SHP77 (cell line): ENCODE results near the gene GRIA2.
"Not testable (repeated sequence)": the region's sequence is repeated elsewhere in the genome, so short reads cannot be mapped to it uniquely, and the experiment has no call there.

ENCODE experiments used
- DNase-seq, 2 experiments: peaks; one replicate each; lab custom pipeline; 2025; lab: John Stamatoyannopoulos, UW

Gene GRIA2

GRCh38 chr4:157220371-157220881 lies at the start of gene GRIA2:
Gene GRIA2 (plus strand): TSS chr4:157220728. CDS start chr4:157221043, 315 bp downstream.
- DNase-seq, result peak; percentile 54 to 61

GRCh38 chr4:157172011-157172410 lies 48.5 kb upstream of the GRIA2 start:
- no peak for DNase-seq

DNA sequence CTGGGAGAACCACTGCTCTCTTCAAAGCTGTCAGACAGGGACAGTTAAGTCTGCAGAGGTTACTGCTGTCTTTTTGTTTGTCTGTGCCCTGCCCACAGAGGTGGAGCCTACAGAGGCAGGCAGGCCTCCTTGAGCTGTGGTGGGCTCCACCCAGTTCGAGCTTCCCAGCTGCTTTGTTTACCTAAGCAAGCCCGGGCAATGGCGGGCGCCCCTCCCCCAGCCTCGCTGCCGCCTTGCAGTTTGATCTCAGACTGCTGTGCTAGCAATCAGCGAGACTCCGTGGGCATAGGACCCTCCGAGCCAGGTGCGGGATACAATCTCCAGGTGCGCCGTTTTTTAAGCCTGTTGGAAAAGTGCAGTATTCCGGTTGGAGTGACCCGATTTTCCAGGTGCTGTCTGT lies 40.3 kb upstream of the GRIA2 start:
- not testable (repeated sequence) for DNase-seq

DNA sequence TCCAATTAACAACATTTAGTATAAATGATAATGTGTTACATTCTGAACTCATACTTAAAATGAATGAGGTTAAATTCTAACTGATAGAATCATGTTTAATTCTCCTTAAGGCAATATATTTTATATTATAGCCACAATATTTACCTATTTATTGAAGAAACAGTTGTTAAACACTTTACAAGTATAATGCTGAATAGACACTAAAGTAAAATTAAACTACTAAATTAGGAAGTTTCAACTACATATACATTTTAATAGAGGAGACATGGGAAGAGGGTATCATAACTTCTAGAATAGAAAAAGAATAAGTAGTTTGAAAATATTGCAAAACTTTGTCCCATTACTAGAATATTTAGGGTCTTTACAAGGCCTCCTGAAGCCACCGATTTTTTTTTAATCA lies 36.2 kb upstream of the GRIA2 start:
- no peak for DNase-seq

DNA sequence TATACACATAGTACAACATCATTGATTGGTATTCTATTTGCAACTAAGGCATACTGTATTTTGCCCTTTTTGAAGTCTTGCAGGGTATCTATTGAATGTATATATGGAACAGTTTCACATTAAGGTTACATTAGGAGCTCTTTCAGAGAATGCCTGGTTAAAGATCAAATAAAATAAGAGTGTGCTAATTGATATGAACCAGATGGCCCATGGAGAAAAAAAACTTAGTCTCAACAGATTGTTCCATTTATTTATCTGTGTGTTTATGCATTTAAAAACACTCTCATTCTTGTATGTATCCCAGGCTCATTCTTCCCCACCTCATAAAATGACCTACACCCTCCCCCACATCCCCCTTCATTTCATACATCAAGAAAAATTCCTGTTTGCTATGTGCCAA lies 35.2 kb upstream of the GRIA2 start:
- no peak for DNase-seq

DNA sequence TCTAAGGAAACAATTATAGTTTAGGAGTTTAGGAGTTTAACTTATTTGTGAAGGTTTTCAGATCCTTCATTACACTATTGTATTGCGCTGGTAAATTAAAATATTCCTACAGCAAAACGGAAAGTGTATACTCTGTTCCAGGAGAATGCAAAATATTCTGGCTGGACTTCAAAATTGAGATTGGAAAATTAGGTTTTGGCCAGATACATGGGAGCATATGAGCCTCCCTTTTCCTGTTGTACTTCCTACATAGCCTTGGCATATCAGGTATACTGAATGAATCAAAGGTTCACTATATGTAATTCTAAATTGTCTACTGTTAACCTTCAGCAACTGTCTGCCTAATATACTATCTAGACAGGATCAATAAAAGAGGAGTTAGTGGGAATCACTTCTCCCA lies 25.2 kb upstream of the GRIA2 start:
- no peak for DNase-seq

- DNase-seq, result no peak
Observed at GRCh38 chr4:157196046-157196445, 24.5 kb upstream of the GRIA2 start.

DNA sequence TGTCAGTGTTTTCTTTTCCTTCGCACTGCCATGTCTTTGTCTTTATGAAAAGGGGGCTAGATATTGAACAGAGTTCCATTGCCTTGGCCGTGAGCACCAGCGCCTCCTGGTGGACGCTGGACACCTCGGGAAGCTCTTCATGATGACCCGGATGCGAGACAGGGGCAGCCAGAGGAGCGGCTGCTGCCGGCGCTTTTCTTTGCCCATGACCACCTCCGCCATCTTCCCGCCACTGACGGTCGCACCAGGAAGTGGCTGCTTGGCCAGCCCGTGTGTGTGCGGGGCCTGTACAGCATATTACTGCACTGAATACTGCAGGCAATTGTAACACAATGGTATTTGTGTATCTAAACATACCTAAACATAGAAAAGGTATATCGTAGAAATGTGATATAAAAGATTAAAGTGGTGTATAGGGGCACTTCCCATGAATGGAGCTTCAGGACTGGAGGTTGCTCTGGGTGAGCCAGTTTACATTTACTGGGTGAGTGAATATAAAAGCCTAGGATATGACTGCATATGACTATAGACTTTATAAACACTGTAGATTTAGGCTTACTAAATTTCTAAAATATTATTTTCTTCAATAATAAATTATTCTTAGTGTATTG lies 15.8 kb upstream of the GRIA2 start:
- DNase-seq, result no peak

GRCh38 chr4:157217708-157218107 lies 2.8 kb upstream of the GRIA2 start:
- DNase-seq, result no peak

DNA sequence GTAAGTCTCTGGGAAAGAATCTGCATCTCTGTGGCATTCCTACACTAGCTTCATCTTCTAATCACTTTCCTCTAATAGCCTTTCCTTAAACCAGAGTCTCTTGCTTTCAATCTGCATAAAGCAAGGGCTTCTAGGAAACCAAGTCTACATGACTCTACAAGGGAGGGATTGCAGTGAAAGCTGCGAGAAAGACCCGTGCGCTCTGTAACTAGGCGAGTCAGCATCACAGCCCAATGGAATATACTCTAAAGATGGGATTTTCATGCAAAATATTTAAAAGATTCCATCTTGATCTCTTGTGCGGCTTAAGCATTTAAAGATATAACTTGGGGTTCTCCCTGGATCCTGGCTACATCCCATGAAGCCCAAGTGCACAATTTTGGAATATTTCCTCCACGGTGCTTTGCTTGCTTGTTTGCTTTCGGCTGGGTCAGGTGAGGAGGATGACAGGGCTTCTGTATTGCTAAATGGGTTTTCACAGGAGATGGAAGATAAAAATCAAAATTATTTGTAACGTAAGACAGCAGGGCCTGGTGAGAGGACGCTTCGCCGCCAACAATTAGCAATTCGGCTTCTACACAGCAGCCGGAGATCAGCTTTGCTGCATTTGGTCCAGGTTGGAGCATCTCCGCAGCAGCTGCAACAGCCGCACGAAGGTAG lies 687 bp upstream of the GRIA2 start:
- peak in 1 of 2 experiments; percentile 39 for DNase-seq

DNA sequence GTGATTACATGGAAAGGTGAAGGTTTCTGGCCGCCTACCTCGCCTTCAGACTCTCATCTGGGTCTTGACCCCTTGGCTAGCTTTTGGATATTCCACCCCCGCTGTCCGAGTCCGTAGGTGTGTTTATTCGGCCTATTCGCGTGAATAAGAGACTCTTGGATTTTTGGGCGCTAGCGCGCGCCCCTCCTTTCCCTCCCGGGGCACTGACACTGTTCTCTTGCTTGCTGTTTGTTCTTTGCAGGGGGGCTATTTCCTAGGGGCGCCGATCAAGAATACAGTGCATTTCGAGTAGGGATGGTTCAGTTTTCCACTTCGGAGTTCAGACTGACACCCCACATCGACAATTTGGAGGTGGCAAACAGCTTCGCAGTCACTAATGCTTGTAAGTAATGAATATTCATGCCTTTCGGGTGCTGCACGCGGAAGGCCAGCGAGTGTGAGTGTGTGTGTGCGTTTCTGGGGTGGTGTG lies 932 bp downstream of the GRIA2 start:
- no peak for DNase-seq

GRCh38 chr4:157221895-157222770 lies 1.6 kb downstream of the GRIA2 start:
- peak; percentile 41 to 43 for DNase-seq

DNA sequence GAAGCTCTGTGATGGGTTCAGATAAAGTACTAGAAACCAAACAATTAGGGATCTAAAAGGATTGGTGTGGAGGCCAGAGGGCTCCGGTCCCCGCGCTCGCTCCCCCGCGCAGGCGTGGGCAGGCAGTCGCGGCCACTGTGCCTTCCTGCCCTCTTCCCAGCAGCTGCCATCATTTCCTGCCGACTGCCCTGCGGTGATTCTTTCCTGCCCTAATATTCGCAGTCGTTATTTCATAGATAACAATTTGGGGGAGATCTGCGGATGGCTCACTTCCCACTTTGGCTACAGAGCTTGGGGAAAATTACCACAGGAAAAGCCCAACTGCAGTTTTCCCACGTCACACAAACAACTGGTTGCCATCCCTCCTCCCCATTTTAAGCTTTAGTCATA lies 2.2 kb downstream of the GRIA2 start:
- DNase-seq, result no peak

DNA sequence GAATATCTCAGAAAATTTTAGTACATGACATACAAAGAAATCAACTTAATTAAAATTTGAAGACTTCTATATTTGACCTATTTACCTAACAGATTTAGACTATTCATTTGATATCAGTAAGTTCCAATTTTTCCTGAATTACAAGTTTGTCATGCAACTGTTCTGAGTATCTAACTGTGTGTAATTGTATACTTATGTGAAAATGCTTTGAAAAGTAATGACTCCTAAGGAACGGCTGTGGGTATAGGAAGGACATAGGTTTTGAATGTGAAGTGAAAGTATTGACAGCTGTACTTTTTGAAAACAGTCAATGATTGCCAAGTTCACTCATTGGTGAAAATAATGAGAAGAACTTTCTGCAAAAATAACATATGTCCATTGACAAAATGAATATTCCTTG lies 2.9 kb downstream of the GRIA2 start:
- DNase-seq, result no peak

- DNase-seq, result no peak
Observed at GRCh38 chr4:157225096-157225495, 4.6 kb downstream of the GRIA2 start.

DNA sequence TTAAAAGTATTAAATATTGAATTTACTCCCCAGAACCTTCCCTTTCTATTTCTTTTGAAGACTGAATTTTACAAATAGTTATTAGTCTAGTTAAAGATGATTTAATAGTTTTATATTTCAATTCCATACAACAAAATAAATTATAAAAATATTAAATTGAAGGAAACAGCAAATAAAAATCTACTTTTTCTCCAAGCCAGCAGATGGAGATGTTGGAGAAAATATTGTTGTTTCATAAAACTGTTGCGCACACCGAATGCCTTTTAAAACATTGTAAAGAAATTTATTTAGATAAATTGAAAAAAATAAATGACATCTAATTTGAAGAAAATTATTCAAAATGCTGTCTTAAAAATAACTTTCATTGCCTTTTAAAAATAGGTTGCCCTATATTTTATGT lies 5.5 kb downstream of the GRIA2 start:
- no peak for DNase-seq

- DNase-seq, result no peak
Observed at GRCh38 chr4:157226601-157227000, 6.1 kb downstream of the GRIA2 start.

DNA sequence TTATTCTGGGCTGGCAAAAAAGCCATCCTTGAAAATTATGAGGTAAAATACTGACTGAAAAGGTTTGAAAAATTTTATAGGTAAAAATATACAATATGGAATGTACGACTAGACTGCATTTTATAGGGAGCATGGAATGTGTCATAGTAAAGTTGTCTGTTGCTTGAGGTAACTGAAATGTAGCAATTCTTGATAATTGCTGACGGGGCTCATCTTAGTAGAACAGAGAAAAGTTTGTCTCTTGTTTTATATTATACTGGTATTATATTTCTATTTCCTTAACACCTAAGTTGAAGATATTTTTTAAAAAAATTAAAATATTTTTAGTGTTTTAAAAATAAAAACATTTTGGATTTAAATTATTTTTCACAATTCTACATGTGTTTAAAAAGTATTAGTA lies 11.0 kb downstream of the GRIA2 start:
- no peak for DNase-seq

- DNase-seq, result no peak
Observed at GRCh38 chr4:157242871-157243270, 22.3 kb downstream of the GRIA2 start.

DNA sequence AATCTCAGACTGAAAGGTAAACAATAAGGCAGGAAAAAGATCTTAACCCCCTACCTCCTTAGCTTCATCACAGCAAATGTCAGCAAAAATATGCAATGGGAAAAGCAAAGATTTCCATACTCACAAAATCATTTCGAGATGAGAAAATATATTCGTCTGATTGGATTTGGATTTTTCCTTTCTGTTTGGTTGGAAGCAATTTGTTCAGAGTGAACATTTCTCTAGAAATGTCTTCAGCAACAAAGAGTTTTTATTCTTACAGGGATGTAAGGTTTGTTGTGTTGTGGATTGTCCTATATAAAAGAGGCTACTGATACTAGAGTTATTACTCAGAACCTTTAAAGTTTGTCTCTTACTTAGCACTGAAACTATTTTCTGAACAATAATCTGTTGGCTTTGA lies 23.8 kb downstream of the GRIA2 start:
- DNase-seq, result no peak

- DNase-seq, result no peak
Observed at GRCh38 chr4:157245351-157245750, 24.8 kb downstream of the GRIA2 start.

DNA sequence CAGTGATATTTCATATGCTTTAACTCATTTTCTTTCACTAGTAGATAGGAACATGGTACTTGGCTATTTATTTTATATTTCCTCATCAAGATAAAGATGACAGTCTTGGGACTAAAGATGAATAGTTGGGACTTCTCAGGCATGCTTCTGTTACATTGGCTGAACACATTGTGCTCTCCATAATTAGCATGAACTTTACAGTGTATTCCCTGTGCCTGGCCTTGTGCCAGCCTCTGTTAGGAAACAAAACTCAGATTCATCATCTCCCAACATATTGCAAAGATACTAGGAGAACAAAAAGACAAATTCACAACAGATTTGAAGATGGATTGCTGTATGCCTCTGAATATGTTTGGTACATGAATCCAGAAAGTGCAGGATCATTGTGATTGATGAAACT lies 26.4 kb downstream of the GRIA2 start:
- no peak for DNase-seq

DNA sequence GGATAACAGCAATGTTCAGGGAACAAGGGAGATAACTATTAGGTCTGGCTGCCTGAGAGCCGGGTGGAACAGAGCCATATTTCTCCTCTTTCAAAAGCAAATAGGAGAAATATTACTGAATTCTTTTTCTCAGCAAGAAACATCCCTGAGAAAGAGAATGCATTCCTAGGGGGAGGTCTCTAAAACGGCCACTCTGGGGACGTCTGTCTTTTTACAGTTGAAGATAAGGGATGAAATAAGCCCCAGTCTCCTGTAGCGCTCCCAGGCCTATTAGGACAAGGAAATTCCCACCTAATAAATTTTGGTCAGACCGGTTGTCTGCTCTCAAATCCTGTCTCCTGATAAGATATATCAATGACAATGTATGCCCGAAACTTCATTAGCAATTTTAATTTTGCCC lies 37.6 kb downstream of the GRIA2 start:
- DNase-seq, result not testable (repeated sequence)
